ENCODE data around the gene DLG2. TPM values are rescaled to one million over a fixed set of nuclear protein-coding genes. Genes with fewer than 3 reads are reported as not detected.

Gene DLG2
- polyA plus RNA-seq, 1 experiment, result 0.68 TPM

- Histone ChIP-seq H3K9me3 (ENCODE audit: control insufficient read depth, insufficient read depth, low read length) (no peaks in the 10 kb centered on the region), H3K4me3 (ENCODE audit: low read depth, low read length) (no peak overlapping the region), H3K27me3 (ENCODE audit: control insufficient read depth, insufficient read depth, low read length) (no peaks in the 10 kb centered on the region), H3K27ac (ENCODE audit: low read depth, low read length) (no peak overlapping the region)
- CTCF ChIA-PET, result interaction anchor here (0.8 to 1.7 kb wide), 3 partner anchors 8 to 696 kb away, joined by 3 to 11 read pairs (median 4); no protein-coding TSS in a partner anchor
- POLR2A ChIA-PET, result no interaction called here
- DNase-seq (ENCODE audit: low read depth, low spot score), result no peak
- TF ChIP-seq CTCF (IDR thresholded peaks at IDR 0.05; ENCODE audit: low read depth, low read length), result no peak
Measured at GRCh38 chr11:84532364-84532763, 1094.8 kb downstream of the DLG2 start.

- Histone ChIP-seq H3K27ac (ENCODE audit: low read depth, low read length) (no peak overlapping the region), H3K9me3 (ENCODE audit: control insufficient read depth, insufficient read depth, low read length) (no peaks in the 10 kb centered on the region), H3K4me3 (ENCODE audit: low read depth, low read length) (no peak overlapping the region), H3K27me3 (ENCODE audit: control insufficient read depth, insufficient read depth, low read length) (no peaks in the 10 kb centered on the region)
- CTCF ChIA-PET, result interaction anchor here (4.5 kb wide), 1 partner anchor 690 kb away, joined by 87 read pairs; no protein-coding TSS in a partner anchor
- no peak for DNase-seq (ENCODE audit: low read depth, low spot score)
- POLR2A ChIA-PET, result no interaction called here
- no peak for TF ChIP-seq CTCF (IDR thresholded peaks at IDR 0.05; ENCODE audit: low read depth, low read length)
Measured at GRCh38 chr11:84526250-84526649, 1100.9 kb downstream of the DLG2 start.

- peak; percentile 62 for TF ChIP-seq CTCF (IDR thresholded peaks at IDR 0.05; ENCODE audit: low read depth, low read length)
- H3K4me3 ChIP-seq (ENCODE audit: low read depth, low read length), result no peak overlapping the region
- ChIA-PET CTCF (interaction anchor here (0.6 to 4.5 kb wide), 27 partner anchors 8 to 1847 kb away, joined by 3 to 87 read pairs (median 3); no protein-coding TSS in a partner anchor), POLR2A (no interaction called here)
- H3K27ac ChIP-seq (ENCODE audit: low read depth, low read length), result no peak overlapping the region
- H3K27me3 ChIP-seq (ENCODE audit: control insufficient read depth, insufficient read depth, low read length), result no peaks in the 10 kb centered on the region
- DNase-seq (ENCODE audit: low read depth, low spot score), result no peak
- H3K9me3 ChIP-seq (ENCODE audit: control insufficient read depth, insufficient read depth, low read length), result no peaks in the 10 kb centered on the region
Measured at GRCh38 chr11:84524422-84525051, 1102.6 kb downstream of the DLG2 start.

GRCh38 chr11:84522331-84522730 lies 1104.8 kb downstream of the DLG2 start:
- no peak for DNase-seq (ENCODE audit: low read depth, low spot score)
- CTCF ChIA-PET, result interaction anchor here (0.9 to 4.5 kb wide), 4 partner anchors 9 to 693 kb away, joined by 3 to 87 read pairs (median 5); no protein-coding TSS in a partner anchor
- Histone ChIP-seq H3K9me3 (ENCODE audit: control insufficient read depth, insufficient read depth, low read length) (no peaks in the 10 kb centered on the region), H3K27ac (ENCODE audit: low read depth, low read length) (no peak overlapping the region), H3K27me3 (ENCODE audit: control insufficient read depth, insufficient read depth, low read length) (no peaks in the 10 kb centered on the region), H3K4me3 (ENCODE audit: low read depth, low read length) (no peak overlapping the region)
- TF ChIP-seq CTCF (IDR thresholded peaks at IDR 0.05; ENCODE audit: low read depth, low read length), result no peak
- POLR2A ChIA-PET, result no interaction called here

GRCh38 chr11:84518631-84519183 lies 1108.4 kb downstream of the DLG2 start:
- DNase-seq (ENCODE audit: low read depth, low spot score), result no peak
- Histone ChIP-seq H3K9me3 (ENCODE audit: control insufficient read depth, insufficient read depth, low read length) (no peaks in the 10 kb centered on the region), H3K4me3 (ENCODE audit: low read depth, low read length) (no peak overlapping the region), H3K27ac (ENCODE audit: low read depth, low read length) (no peak overlapping the region), H3K27me3 (ENCODE audit: control insufficient read depth, insufficient read depth, low read length) (no peaks in the 10 kb centered on the region)
- POLR2A ChIA-PET, result no interaction called here
- TF ChIP-seq CTCF (IDR thresholded peaks at IDR 0.05; ENCODE audit: low read depth, low read length), result no peak
- CTCF ChIA-PET, result interaction anchor here (0.7 to 1.4 kb wide), 2 partner anchors 682 to 691 kb away, joined by 3 to 4 read pairs; no protein-coding TSS in a partner anchor
